CD4-positive, alpha-beta T cell treated with Interleukin-17A for 1 hour (primary cell): ENCODE data around the gene AATK.

Source experiments
- DNase-seq: peaks from one replicate; pipeline ENCODE4 v3.0.0-alpha.2; 2020

Gene AATK

GRCh38 chr17:81125573-81126081 is 40.4 kb downstream of the AATK start:
- no peak for DNase-seq

DNA sequence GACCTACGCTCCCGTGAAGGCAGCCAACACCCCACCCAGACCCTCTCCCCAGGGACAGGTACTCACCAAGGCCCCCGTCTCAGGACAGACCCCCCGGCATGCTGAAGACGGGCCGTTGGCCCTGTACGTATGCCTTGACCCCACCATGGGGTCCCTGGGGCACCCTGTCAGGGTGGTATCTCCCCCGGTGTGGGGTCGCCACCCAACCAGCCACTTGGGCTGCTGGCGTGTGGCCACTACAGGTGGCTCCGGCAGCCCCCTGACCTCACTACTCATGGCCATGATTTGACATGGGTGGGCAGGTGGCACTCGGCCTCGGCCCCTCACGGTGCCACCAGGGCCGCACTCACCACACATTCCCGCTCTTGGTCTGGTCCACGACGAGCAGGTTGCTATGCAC is 41.6 kb downstream of the AATK start:
- DNase-seq, result no peak

DNA sequence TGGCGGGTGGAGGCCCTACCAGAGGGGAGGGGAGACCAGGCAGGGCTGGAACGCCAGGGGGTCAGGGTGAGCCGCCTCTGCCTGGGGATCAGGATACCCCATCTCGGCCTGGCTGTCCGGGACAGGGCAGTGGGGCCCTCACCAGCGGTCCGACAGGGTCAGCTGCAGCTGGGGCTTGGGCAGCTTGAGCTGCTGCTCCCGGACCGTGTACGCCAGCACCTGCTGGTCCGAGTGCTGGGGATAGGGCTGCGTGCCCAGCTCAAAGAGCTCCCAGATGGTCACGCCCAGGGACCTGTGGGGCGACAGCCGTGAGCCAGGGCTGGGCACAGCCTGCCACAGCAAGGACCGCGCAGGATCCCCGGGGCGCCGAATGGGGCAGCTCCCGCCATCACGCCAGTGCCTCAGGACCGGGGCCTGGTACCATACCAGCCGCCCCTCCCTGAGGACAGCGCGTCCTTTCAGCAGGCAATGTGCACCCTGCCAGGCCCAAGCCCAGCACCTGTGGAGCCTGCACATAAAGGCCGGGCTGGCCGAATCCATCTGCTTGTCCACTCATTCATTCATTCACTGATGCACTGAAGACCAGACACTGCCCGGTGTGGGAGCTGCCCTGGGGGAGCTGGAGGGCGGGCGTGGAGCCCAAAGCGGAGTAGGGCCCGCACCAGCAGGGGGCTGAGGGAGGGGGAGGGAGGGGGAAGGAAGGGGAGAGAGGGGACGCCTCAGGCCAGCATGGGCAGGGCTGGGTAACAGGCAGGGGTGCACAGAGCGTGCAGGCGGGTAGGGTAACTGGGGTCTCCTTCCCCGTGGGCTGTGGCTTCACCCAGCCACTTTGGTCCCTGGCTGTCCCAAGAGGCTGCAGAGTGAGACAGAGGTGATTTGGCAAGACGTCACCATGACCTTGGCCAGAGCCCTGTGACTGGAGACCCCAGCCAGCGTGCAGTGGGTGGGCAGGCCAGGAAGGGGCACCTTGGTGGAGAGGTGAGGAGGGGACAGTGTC is 42.7 kb downstream of the AATK start:
- DNase-seq, result no peak

DNA sequence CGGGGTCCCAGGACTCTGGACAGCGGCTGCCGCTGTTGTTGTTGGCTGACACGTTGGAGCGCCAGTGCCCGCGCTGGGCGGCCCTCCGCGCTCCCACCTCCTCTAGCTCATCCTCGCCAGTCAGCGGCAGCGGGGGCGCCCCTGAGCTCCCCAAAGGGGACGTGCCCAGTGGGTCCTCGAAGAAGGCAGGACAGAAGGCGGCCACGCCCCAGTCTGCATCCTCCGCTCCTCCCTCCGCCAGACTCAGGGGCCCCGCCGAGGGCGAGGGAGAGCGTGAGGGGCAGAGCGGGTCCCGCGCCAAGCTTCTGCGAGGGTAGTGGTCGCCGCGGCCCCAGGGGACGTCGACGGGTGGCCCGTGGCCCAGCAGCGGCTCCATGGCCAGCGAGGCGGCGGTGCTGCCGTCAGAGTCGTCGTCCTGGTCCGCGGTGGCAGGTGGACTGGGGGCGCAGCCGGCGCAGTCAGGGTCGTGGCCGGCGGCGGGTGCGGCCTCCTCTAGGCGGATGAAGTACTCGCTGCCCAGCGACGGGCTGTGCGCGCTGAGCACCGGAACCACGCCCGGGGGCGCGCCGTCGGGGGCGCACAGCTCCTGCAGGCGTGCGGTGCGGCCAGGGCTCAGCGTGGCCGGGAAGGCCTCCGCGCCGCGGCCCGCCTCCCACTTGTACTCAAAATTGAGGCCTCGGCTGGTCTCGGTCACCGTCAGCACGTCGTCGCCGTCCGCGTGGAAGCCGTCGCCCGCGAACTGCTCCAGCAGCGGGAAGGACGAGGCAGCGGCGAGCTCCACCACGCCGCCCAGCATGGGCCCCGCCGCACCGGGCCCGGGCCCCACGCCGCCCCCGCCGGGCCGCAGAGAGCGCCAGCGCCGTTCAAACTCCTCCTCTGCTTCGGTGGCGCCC is 43.9 kb downstream of the AATK start:
- no peak for DNase-seq

DNA sequence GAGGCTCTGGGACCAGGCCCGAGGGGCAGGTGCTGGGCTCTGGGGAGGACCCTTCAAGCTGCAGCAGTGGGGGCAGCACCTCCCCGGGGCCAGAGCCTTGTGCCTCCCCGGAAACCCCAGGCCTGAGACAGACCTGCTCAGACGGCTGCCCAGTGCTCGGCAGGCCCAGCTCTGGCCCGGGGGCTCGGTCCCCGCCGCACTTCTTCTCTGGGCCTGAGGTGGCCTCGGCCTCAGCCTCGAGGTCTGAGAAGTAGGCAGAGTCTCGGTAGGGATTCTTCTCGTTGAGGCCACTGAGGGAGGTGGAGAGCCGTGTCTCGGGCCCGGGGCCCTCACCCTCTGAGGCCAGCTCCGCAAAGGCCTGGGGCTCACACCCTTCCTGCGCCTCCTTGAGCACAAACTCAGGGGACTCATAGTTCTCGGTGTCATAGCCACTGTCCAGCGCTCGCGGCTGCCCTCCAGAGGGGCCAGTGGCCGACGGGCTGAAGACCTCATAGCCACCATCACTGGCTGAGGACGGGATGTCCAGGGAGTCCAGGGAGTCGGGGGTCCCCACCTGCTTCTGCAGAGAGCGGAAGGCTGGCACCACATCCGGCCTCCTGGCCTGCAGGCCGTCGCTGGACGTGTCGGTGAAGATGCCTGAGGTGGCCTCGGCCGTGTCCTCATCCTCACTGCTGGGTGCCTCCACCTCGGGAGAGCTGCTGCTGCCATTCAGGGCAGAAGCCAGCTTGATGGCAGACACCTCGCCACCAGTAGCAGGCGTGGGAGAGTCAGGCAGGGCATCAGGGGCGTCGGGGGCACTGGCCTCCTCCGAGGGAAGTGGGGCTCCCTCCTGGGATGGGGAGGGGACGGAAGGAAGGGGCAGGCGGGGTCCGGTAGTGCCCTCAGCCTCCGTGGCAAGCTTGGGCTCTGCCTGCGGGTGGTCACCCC is 45.1 kb downstream of the AATK start:
- DNase-seq, result no peak

GRCh38 chr17:81120149-81120484 is 45.9 kb downstream of the AATK start:
- no peak for DNase-seq

DNA sequence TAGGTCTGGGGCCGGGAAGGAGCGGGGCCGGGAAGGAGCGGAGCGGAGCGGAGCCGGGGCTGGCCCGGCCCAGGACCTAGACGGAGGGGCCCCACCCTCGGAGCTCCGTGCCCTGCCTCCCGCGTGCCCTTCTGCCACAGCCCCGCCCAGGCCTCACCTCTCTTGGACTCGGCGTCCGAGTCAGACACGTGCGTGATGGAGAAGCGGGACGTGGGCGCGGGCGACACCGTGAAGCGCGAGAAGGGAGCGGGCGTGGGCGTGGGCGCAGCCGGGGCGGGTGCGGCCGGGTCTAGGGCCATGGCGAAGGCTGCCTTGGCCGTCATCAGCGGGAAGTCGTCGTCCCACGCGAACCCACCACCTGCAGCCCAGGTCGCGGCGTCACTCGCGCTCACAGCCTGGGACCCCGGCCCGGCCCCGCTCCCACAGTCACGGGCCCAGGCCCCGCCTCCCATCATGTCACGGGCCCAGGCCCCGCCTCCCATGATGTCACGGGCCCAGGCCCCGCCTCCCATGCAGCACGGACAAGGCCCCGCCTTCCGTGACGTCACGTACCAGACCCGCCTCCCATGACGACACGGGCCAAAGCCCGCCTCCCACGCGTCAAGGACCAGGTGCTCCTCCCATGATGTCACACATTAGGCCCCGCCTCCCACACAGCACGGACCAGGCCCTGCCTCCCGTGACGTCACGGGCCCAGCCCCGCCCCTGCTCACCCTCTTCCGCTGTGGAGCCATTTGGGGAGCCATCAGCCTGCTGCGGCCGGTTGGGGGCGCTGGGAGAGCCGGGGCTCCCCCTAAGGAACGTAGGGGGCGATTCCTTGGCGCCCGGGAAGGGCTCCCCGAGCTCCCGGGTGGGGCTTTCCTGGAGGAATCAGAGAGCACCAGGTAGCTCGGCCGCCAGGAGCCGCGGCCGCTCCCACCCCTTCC is 46.5 kb downstream of the AATK start:
- DNase-seq, result peak; percentile 91

DNA sequence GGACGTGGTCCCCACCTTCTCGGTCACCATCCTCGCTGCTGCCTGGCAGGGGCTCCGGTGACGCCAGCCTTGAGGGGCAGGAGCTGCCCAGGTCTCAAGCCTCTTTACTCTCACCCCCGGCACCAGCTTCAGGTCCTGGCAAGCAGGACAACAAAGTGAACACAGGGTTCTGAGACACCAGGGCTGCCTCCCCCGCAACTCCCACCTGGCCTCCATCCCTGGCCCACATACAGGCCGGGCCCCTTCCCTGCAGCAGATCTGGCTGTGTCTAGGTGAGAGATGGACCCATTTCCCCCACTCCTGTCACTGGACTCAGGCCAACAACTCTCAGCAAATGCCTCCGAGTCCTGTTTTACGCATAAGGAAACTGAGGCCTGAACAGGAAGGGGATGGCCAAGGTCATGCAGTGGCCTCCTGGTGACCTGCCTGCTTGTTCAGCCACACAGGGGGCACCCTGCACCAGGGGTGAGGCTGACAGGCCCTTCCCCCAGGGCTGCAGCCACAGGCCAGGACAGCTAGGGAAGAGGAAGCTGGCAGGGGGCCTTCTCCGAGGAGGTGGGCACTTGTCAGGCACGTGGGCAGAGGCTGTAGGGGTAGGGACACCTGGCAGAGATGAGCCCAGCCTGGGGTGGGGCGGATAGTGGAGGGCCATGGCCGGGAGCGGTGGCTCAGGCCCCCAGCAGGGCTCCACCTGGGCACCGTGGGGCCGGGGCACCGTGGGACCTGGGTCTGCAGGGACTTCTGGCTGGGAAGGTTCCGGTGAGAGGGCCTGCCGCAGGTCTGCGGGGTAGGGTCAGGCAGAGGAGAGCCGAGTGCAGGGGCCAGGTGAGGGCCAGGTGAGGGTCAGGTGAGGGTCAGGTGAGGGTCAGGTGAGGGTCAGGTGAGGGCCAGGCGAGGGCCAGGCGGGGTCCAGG is 47.5 kb downstream of the AATK start:
- DNase-seq, result no peak

DNA sequence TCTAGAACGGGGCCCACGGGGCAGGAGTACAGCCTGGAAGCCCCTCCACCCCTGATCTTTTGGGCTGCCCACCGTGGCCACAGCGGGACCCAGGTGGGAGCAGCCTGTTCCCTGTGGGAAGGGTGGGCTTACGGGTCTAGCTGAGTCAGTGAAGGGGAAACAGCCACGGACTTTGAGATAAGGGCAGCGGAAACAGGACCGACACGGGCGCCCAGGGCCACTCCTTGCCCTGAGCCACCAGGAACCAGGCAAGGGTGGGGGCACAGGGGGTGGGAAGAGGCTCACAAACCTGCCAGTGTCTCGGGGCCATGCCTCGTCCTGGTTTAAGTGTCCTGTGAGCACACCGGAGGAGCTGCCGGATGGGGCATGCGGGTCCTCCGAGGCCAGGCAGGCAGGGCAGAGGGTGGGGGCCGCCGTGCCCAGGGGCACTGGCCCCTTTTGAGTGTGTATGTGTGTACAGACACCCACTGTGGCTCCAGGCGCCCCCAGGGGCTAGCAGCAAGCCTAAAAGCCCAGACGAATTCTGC is 48.3 kb downstream of the AATK start:
- DNase-seq, result no peak

DNA sequence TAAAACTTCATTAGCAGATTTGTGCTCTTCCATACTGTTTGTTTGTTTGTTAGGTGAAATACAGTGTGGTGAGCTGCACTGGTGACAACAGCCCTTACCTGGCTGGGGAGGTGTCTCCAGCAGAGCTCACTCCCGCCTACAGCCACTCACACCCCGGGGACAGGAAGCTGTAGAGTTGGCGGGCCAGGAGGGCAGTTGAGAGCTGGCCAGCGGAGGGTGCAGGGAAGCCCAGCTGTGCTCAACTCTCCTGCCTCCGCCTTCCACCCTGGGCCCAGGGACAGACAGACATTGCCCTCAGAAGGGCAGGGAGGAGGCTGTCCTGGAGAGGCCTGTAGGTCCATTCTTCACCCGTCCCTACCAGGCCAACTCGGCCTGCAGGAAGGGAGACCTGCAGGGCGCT is 49.3 kb downstream of the AATK start:
- DNase-seq, result no peak

DNA sequence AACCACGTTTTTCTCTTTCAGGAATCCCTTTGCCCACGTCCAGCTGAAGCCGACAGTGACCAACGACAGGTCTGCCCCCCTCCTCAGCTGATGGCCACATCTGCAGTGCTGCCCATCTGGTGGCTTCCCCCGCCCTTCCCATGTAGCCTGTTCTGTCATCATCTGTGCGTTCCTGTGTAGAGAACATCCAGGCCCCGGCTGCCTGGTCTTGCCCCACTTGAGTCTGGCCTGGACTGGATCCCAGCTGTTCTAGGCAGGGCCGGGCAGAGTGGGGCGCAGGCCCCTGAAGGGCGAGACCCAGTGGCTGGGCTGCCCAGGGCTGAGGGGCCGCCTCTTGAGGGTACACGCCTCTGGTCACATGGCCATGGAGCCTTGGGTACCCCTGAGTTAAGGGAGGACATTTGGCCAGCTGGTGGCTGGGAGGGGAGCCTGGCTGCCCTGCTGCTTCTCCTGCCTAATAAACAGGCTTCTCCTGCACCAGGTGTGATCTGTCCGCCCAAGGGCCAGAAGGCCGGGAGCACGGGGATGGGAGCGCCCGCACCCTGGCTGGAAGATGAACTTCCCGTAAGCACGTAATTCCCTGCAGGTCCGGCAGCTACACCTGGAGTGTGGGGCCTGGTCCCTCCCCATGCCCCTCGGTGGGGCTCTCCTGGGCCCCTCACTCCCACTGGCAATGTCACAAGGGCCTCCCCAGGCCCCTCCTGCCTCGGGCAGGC is 50.1 kb downstream of the AATK start:
- DNase-seq, result no peak

- DNase-seq, result no peak
These were observed 50.8 kb downstream of the AATK start for GRCh38 chr17:81115219-81115618.

GRCh38 chr17:81114351-81115093 is 51.5 kb downstream of the AATK start:
- no peak for DNase-seq

DNA sequence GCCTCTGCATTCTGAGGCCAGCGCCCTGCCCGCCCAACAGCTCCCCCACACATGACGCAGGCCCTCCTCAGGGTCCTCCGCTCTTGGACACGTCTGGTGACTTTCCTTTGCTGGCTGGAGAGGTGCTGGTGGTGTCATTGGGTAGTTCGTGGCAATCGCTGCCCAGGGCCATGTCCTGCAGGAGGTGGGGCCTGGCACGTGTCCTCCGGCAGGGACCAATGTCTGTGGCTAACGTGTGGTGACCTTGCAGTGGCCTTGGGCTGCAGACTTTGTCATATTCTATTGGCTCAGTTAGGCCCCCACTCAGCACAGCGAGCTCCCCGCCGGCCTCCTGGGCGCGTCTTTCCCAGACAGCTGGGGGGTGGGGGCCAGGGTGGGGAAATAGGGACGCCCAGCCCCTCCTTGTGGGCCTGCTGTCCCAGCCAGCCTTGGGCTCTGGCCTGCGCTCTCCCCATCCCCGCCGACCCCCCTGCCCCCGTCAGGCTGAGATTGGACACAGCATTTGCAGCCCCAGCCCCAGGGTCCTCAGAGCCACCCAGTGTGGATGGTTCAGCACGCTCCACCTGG is 52.8 kb downstream of the AATK start:
- no peak for DNase-seq

DNA sequence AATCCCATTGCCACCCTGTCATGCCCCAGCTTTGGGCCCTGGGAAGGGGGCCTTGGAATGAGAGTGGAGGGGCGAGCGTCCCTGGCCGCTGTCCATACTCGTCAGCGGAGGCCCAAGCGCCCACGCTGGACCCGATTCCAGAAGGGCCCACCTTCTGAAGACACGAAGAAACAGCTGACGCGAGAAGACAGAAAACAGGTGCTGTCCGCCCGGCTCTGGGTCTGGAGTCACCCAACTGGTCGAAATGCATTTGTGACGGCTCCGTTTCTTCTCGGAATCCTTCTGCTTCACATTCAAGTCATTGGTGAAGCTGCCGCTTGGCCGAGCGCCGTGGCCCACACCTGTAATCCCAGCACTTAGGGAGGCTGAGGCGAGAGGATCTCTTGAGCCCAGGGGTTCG is 53.6 kb downstream of the AATK start:
- DNase-seq, result no peak

DNA sequence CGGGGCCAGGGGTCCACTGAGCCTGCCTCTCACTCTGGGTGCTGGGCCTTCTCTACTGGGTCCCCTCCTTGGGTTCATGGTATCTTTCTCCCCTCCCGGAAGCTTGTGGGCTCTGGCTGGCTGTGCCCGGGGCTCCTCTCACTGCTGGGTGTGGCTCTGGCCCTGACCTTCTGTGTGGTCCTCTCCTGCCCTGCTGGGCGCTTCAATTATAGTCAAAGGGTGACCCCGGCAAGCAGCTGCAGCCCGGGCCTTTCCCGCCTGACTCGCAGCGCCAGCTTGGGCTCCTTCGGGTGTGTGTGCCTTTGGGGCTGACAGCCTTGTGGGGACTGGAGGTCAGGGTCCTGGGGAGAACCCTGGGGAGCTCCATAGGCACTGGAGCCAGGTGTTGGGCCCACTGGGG is 55.0 kb downstream of the AATK start:
- no peak for DNase-seq

- DNase-seq, result no peak
These were observed 55.5 kb downstream of the AATK start for GRCh38 chr17:81110488-81111040.

DNA sequence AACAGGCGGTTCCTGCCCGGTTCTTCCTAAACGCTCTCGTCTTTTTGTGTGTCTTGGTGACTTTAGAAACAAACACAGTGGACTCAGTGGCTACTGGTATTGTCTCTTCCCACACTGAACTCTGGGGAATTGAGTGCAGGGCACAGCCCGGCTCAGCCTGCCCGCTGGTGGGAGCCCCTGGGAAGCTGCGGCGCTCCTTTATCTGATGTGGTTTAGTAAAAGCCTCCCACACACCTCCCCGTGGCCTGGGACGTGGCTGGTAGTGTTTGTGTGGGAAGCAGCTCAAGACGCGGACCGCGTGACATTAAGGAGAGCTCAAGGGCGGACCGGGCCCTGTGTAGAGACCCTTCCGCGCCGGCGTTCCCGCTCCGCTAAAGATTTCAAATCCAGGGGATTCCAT is 56.1 kb downstream of the AATK start:
- no peak for DNase-seq
